ENCODE data around the gene FHIT.

Gene FHIT

DNA sequence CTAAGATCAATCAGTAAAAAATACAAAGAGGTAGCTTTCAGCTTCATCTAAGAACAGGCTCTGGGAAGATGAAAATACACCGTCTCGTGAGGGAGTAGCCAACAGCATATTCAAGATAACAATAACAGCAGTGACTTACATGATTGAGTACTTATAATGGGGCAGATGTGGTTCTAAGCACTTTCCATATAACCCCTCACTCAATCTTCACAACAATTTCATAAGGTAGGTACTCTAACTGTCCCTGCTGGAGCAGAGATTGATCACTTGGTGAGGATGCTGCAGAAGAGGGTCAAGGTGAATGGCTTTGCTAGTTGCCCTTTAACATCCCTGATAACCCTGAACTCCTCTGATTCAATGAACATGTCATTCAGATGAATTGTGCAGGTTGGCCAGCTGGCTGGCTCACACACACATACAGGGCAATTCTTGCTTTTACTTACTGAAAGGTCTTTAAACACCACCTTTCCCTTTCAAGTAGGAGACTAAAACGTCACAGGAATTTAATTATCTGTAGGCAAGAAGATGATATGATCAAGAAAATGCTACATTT is 1217.3 kb downstream of the FHIT start:
- Histone ChIP-seq H3K4me1 (no peaks in the 10 kb centered on the region), H2AFZ (no peak overlapping the region), H3K36me3 (ENCODE audit: control insufficient read depth, insufficient read depth, low read length) (no peaks in the 10 kb centered on the region), H3K79me2 (no peaks in the 10 kb centered on the region), H3K27ac (no peak overlapping the region), H3K27me3 (ENCODE audit: control insufficient read depth, insufficient read depth, low read length) (no peaks in the 10 kb centered on the region), H3K9ac (no peak overlapping the region), H3K9me3 (ENCODE audit: control insufficient read depth, low read length) (no peaks in the 10 kb centered on the region), H3K4me2 (ENCODE audit: low read length) (no peak overlapping the region), H3K4me3 (ENCODE audit: low read depth, low read length) (no peak overlapping the region)
- no peak for TF ChIP-seq CTCF (IDR thresholded peaks at IDR 0.05)

GRCh38 chr3:60030982-60031381 is 1220.3 kb downstream of the FHIT start:
- H3K9ac ChIP-seq = no peak overlapping the region
- no peak overlapping the region for H2AFZ ChIP-seq
- H3K27me3 ChIP-seq (ENCODE audit: control insufficient read depth, insufficient read depth, low read length) = no peaks in the 10 kb centered on the region
- no peaks in the 10 kb centered on the region for H3K79me2 ChIP-seq
- H3K36me3 ChIP-seq (ENCODE audit: control insufficient read depth, insufficient read depth, low read length) = no peaks in the 10 kb centered on the region
- H3K27ac ChIP-seq = no peak overlapping the region
- no peak for TF ChIP-seq CTCF (IDR thresholded peaks at IDR 0.05)
- H3K4me2 ChIP-seq (ENCODE audit: low read length) = no peak overlapping the region
- H3K4me3 ChIP-seq (ENCODE audit: low read depth, low read length) = no peak overlapping the region
- H3K4me1 ChIP-seq = no peaks in the 10 kb centered on the region
- no peaks in the 10 kb centered on the region for H3K9me3 ChIP-seq (ENCODE audit: control insufficient read depth, low read length)

- no peaks in the 10 kb centered on the region for H3K79me2 ChIP-seq
- no peak overlapping the region for H3K27ac ChIP-seq
- TF ChIP-seq CTCF (IDR thresholded peaks at IDR 0.05) = no peak
- no peak overlapping the region for H3K9ac ChIP-seq
- no peak overlapping the region for H2AFZ ChIP-seq
- H3K27me3 ChIP-seq (ENCODE audit: control insufficient read depth, insufficient read depth, low read length) = no peaks in the 10 kb centered on the region
- no peaks in the 10 kb centered on the region for H3K9me3 ChIP-seq (ENCODE audit: control insufficient read depth, low read length)
- no peak overlapping the region for H3K4me2 ChIP-seq (ENCODE audit: low read length)
- no peaks in the 10 kb centered on the region for H3K36me3 ChIP-seq (ENCODE audit: control insufficient read depth, insufficient read depth, low read length)
- no peak overlapping the region for H3K4me3 ChIP-seq (ENCODE audit: low read depth, low read length)
- H3K4me1 ChIP-seq = peaks cover 5% of the 10 kb centered on the region
Measured at GRCh38 chr3:60028233-60028632, 1223.0 kb downstream of the FHIT start.

DNA sequence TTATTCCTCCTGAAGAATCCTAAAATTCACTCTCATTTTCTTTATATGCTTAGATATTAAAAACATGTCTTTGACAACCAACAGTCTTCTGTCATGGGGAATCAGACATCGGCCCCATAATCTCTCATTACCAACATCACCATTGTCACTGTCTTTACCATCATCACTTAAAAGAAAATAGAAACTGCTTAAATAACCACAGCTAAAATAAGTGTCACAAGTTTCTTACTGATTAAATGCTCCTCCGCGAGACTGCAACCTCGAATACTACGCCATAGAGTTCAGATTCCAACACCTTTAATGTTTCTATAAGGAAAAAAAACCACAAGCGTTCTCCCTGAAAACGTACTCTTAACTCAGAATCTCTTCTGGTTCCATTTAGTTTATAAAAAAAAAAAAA is 1223.9 kb downstream of the FHIT start:
- no peak for TF ChIP-seq CTCF (IDR thresholded peaks at IDR 0.05)

More for the DNA sequence above, 1223.9 kb downstream of the FHIT start:
- H3K4me3 ChIP-seq (ENCODE audit: low read depth, low read length) = no peak overlapping the region
- H3K4me1 ChIP-seq = peaks cover 5% of the 10 kb centered on the region
- no peaks in the 10 kb centered on the region for H3K79me2 ChIP-seq
- H3K9me3 ChIP-seq (ENCODE audit: control insufficient read depth, low read length) = no peaks in the 10 kb centered on the region
- no peaks in the 10 kb centered on the region for H3K36me3 ChIP-seq (ENCODE audit: control insufficient read depth, insufficient read depth, low read length)
- H3K27ac ChIP-seq = no peak overlapping the region
- no peaks in the 10 kb centered on the region for H3K27me3 ChIP-seq (ENCODE audit: control insufficient read depth, insufficient read depth, low read length)
- no peak overlapping the region for H2AFZ ChIP-seq
- no peak overlapping the region for H3K4me2 ChIP-seq (ENCODE audit: low read length)
- no peak overlapping the region for H3K9ac ChIP-seq
